GM12892 (cell line): ENCODE data around the gene PLEKHA8.

ENCODE experiments used
- POLR2A ChIP-seq: IDR thresholded peaks from 2 replicates; pipeline ENCODE4 v1.6.1; 2011; ENCODE audit warnings: low read depth, low read length, control low read depth
- POLR2AphosphoS5 ChIP-seq: IDR thresholded peaks from 2 replicates; pipeline ENCODE4 v1.6.1; 2011; ENCODE audit warnings: low read depth, low read length, control low read depth
- TAF1 ChIP-seq: IDR thresholded peaks from 2 replicates; pipeline ENCODE4 v1.6.1; 2011; ENCODE audit warnings: low read depth, mild to moderate bottlenecking, control low read depth, low read length, borderline replicate concordance

DNA sequence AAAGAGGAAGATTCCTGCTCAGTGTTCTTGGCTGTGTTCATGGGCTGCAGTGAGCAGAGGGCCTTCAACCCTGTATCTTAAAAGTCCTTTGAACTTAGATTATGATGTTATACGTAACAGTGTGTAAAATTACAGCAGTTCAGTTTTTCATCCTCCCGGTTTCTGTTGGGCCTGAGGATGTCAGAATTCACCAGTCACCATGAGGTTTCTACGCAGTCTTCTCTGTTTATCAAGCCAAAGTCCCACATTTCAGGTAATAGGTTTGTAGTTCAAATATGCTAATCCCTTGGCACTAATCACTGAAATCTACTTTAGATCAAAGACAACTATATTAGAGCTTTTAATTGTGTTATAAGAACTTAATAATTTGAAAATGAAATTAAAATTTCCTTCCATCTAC, 24.9 kb downstream of the PLEKHA8 start:
- no peak for TF ChIP-seq POLR2A
- no peak for TF ChIP-seq POLR2AphosphoS5
- TF ChIP-seq TAF1 = no peak
